ENCODE data around the gene PRKACB. TPM values are rescaled to one million over a fixed set of nuclear protein-coding genes. Genes with fewer than 3 reads are reported as not detected.

PRKACB gene
- total and polyA plus RNA-seq, 4 donors: 68.2 to 361 (median 186) TPM

GRCh38 chr1:84242641-84243040 is 98.6 kb downstream of the PRKACB start:
- H3K27me3 ChIP-seq (ENCODE audit: control insufficient read depth, insufficient read depth, low read length): no peaks in the 10 kb centered on the region
- no peak overlapping the region for H3K4me3 ChIP-seq (ENCODE audit: low read depth, low read length)
- no peak for DNase-seq (ENCODE audit: low read depth in 4 of 6, low spot score in 6 of 6)
- peaks cover 3% of the 10 kb centered on the region for H3K9me3 ChIP-seq (ENCODE audit: control insufficient read depth, insufficient read depth, low read length)
- H3K27ac ChIP-seq (ENCODE audit: low read depth, low read length): no peak overlapping the region
- no CpG with 5 or more reads among the region's 3 CpGs for WGBS (ENCODE audit: insufficient coverage)
- H3K4me1 ChIP-seq (ENCODE audit: control insufficient read depth, insufficient read depth, low read length): no peaks in the 10 kb centered on the region
- H3K36me3 ChIP-seq (ENCODE audit: control insufficient read depth, insufficient read depth, low read length): no peaks in the 10 kb centered on the region

DNA sequence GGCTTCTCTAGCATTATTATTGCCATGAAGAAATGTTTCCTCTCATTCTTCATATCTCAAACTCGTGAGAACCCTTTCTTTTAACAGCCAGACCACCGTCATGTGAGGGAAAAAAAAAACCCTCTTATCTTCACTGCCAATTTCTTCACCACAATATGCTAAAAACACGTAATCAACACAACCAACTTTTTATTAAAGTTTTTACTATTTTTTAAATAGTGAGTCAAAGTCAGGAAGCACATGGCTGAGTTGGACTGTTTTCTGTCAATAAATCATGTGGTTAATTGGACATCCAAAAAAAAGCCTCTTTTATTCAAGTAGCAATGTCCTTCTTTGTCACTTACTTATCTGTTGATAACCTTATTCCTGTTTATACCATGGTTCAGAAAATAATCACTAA is 101.5 kb downstream of the PRKACB start:
- Histone ChIP-seq H3K9me3 (ENCODE audit: control insufficient read depth, insufficient read depth, low read length) (peaks cover 5% of the 10 kb centered on the region), H3K27me3 (ENCODE audit: control insufficient read depth, insufficient read depth, low read length) (no peaks in the 10 kb centered on the region), H3K4me3 (ENCODE audit: low read depth, low read length) (no peak overlapping the region), H3K4me1 (ENCODE audit: control insufficient read depth, insufficient read depth, low read length) (no peaks in the 10 kb centered on the region), H3K36me3 (ENCODE audit: control insufficient read depth, insufficient read depth, low read length) (no peaks in the 10 kb centered on the region), H3K27ac (ENCODE audit: low read depth, low read length) (no peak overlapping the region)
- DNase-seq (ENCODE audit: low read depth in 4 of 6, low spot score in 6 of 6): no peak
- no CpG with 5 or more reads among the region's 3 CpGs for WGBS (ENCODE audit: insufficient coverage)

GRCh38 chr1:84246213-84246612 is 102.1 kb downstream of the PRKACB start:
- Histone ChIP-seq H3K4me3 (ENCODE audit: low read depth, low read length) (no peak overlapping the region), H3K9me3 (ENCODE audit: control insufficient read depth, insufficient read depth, low read length) (peaks cover 7% of the 10 kb centered on the region), H3K27ac (ENCODE audit: low read depth, low read length) (no peak overlapping the region), H3K36me3 (ENCODE audit: control insufficient read depth, insufficient read depth, low read length) (no peaks in the 10 kb centered on the region), H3K27me3 (ENCODE audit: control insufficient read depth, insufficient read depth, low read length) (no peaks in the 10 kb centered on the region), H3K4me1 (ENCODE audit: control insufficient read depth, insufficient read depth, low read length) (no peaks in the 10 kb centered on the region)
- no peak for DNase-seq (ENCODE audit: low read depth in 4 of 6, low spot score in 6 of 6)
- no CpG with 5 or more reads among the region's 4 CpGs for WGBS (ENCODE audit: insufficient coverage)

GRCh38 chr1:84247425-84248220 is 103.6 kb downstream of the PRKACB start:
- DNase-seq (ENCODE audit: low read depth in 4 of 6, low spot score in 6 of 6): no peak
- H3K36me3 ChIP-seq (ENCODE audit: control insufficient read depth, insufficient read depth, low read length): no peaks in the 10 kb centered on the region
- H3K9me3 ChIP-seq (ENCODE audit: control insufficient read depth, insufficient read depth, low read length): peaks cover 7% of the 10 kb centered on the region
- WGBS (ENCODE audit: insufficient coverage): 94% methylated on average over 6 of the region's 11 CpGs
- H3K4me3 ChIP-seq (ENCODE audit: low read depth, low read length): no peak overlapping the region
- H3K27me3 ChIP-seq (ENCODE audit: control insufficient read depth, insufficient read depth, low read length): no peaks in the 10 kb centered on the region
- no peaks in the 10 kb centered on the region for H3K4me1 ChIP-seq (ENCODE audit: control insufficient read depth, insufficient read depth, low read length)
- H3K27ac ChIP-seq (ENCODE audit: low read depth, low read length): no peak overlapping the region

- Histone ChIP-seq H3K4me1 (ENCODE audit: control insufficient read depth, insufficient read depth, low read length) (no peaks in the 10 kb centered on the region), H3K4me3 (ENCODE audit: low read depth, low read length) (no peak overlapping the region), H3K36me3 (ENCODE audit: control insufficient read depth, insufficient read depth, low read length) (no peaks in the 10 kb centered on the region), H3K27ac (ENCODE audit: low read depth, low read length) (no peak overlapping the region), H3K27me3 (ENCODE audit: control insufficient read depth, insufficient read depth, low read length) (no peaks in the 10 kb centered on the region), H3K9me3 (ENCODE audit: control insufficient read depth, insufficient read depth, low read length) (peaks cover 4% of the 10 kb centered on the region)
- DNase-seq (ENCODE audit: low read depth in 4 of 6, low spot score in 6 of 6): no peak
- WGBS (ENCODE audit: insufficient coverage): no CpG with 5 or more reads among the region's 2 CpGs
These were observed 106.6 kb downstream of the PRKACB start for GRCh38 chr1:84250668-84251067.

DNA sequence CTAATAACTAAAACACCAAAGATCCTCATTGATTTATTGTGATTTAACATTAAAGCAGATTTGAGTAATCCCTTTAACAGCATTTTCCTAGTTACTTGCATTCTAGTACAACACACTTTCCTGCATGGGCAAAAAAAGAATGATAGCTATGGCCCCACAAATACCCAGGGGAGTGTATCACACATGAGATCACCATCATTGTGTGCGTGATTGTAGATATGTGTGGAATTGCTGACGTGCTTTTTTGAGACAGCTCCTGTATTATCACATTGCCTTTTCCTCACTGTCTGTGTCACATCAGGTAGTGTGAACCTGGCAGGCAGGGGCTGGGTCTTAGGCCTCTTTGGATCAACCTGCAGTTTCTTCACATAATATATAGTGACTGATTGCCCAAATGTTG is 109.0 kb downstream of the PRKACB start:
- Histone ChIP-seq H3K9me3 (ENCODE audit: control insufficient read depth, insufficient read depth, low read length) (peaks cover 4% of the 10 kb centered on the region), H3K27ac (ENCODE audit: low read depth, low read length) (no peak overlapping the region), H3K4me1 (ENCODE audit: control insufficient read depth, insufficient read depth, low read length) (no peaks in the 10 kb centered on the region), H3K36me3 (ENCODE audit: control insufficient read depth, insufficient read depth, low read length) (no peaks in the 10 kb centered on the region), H3K4me3 (ENCODE audit: low read depth, low read length) (no peak overlapping the region), H3K27me3 (ENCODE audit: control insufficient read depth, insufficient read depth, low read length) (no peaks in the 10 kb centered on the region)
- no peak for DNase-seq (ENCODE audit: low read depth in 4 of 6, low spot score in 6 of 6)
- no CpG with 5 or more reads among the region's 2 CpGs for WGBS (ENCODE audit: insufficient coverage)

DNA sequence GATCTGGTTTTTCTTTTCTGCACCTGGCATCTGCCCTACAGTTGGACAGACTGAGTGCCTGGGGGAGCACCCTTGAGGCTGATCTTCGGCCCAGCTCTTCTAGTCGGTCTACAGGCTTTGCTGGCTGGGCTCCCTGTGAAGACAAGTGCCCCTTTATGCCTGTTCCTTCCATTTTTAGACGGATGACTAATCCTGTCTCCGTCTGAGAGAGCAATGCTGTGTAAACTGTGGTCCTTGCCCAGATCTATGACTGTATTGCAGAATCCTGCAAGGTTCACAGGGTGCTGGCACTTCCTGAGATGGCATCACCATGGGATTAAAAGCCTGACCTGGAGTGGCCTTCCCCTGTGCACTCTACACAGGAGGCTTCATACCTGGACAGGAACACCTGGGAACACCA is 109.8 kb downstream of the PRKACB start:
- Histone ChIP-seq H3K27ac (ENCODE audit: low read depth, low read length) (no peak overlapping the region), H3K9me3 (ENCODE audit: control insufficient read depth, insufficient read depth, low read length) (peaks cover 4% of the 10 kb centered on the region), H3K4me3 (ENCODE audit: low read depth, low read length) (no peak overlapping the region), H3K27me3 (ENCODE audit: control insufficient read depth, insufficient read depth, low read length) (no peaks in the 10 kb centered on the region), H3K4me1 (ENCODE audit: control insufficient read depth, insufficient read depth, low read length) (no peaks in the 10 kb centered on the region), H3K36me3 (ENCODE audit: control insufficient read depth, insufficient read depth, low read length) (no peaks in the 10 kb centered on the region)
- WGBS (ENCODE audit: insufficient coverage): 31% methylated on average over 4 of the region's 4 CpGs
- DNase-seq (ENCODE audit: low read depth in 4 of 6, low spot score in 6 of 6): peak in 1 of 6 donors; percentile 55

DNA sequence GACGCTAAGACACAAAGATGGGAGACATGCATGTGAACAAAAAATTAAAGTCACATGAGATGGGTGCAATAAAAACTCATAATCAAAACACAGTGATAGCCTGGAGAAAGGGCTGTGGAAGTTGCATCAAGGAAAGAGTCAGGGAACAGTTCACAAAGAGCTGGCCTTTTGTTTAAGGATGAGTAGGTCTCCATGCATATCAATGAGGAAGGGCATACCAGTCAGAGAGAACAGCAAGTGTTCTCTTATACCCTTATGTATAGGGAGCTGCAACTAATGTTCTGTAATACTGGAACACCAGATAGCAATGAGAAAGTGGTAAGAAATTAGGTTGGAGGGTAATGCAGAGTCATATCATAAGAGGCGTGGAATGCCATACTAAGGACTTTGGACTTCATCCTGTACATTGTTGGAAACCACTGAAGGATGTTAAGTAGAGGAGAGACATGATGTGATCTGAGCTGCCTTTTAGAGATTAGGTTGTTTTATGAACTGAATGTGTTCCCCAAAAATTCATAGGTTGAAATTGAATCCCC is 110.7 kb downstream of the PRKACB start:
- no peak overlapping the region for H3K27ac ChIP-seq (ENCODE audit: low read depth, low read length)
- H3K4me3 ChIP-seq (ENCODE audit: low read depth, low read length): no peak overlapping the region
- H3K4me1 ChIP-seq (ENCODE audit: control insufficient read depth, insufficient read depth, low read length): no peaks in the 10 kb centered on the region
- H3K36me3 ChIP-seq (ENCODE audit: control insufficient read depth, insufficient read depth, low read length): no peaks in the 10 kb centered on the region
- H3K9me3 ChIP-seq (ENCODE audit: control insufficient read depth, insufficient read depth, low read length): peaks cover 3% of the 10 kb centered on the region
- DNase-seq (ENCODE audit: low read depth in 4 of 6, low spot score in 6 of 6): no peak
- H3K27me3 ChIP-seq (ENCODE audit: control insufficient read depth, insufficient read depth, low read length): no peaks in the 10 kb centered on the region
- WGBS (ENCODE audit: insufficient coverage): 100% methylated on average over 1 of the region's 2 CpGs

- no peaks in the 10 kb centered on the region for H3K4me1 ChIP-seq (ENCODE audit: control insufficient read depth, insufficient read depth, low read length)
- no peaks in the 10 kb centered on the region for H3K36me3 ChIP-seq (ENCODE audit: control insufficient read depth, insufficient read depth, low read length)
- H3K9me3 ChIP-seq (ENCODE audit: control insufficient read depth, insufficient read depth, low read length): peaks cover 2% of the 10 kb centered on the region
- H3K4me3 ChIP-seq (ENCODE audit: low read depth, low read length): no peak overlapping the region
- DNase-seq (ENCODE audit: low read depth in 4 of 6, low spot score in 6 of 6): no peak
- no peak overlapping the region for H3K27ac ChIP-seq (ENCODE audit: low read depth, low read length)
- H3K27me3 ChIP-seq (ENCODE audit: control insufficient read depth, insufficient read depth, low read length): no peaks in the 10 kb centered on the region
These were observed 111.5 kb downstream of the PRKACB start for GRCh38 chr1:84255582-84255981.

DNA sequence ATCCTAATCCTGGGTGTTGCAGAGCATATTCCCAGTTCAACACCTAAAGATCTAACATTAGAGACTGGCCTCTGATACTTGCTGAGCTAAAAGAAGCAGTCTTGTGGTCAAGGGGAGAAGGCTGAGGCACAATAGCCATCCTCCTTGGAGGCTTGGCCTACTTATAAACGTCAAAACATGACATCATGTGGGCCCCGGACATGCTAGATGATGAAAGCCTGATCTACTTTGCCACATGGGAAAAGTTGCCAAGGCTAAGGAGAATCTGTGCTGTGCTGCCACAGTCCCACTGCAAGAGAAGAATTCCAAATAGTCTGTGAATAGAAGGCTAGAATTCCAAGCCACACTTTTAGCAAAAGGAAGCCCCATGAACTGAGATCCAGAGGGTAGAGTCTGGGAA is 113.5 kb downstream of the PRKACB start:
- Histone ChIP-seq H3K36me3 (ENCODE audit: control insufficient read depth, insufficient read depth, low read length) (no peaks in the 10 kb centered on the region), H3K27ac (ENCODE audit: low read depth, low read length) (no peak overlapping the region), H3K4me1 (ENCODE audit: control insufficient read depth, insufficient read depth, low read length) (no peaks in the 10 kb centered on the region), H3K4me3 (ENCODE audit: low read depth, low read length) (no peak overlapping the region), H3K9me3 (ENCODE audit: control insufficient read depth, insufficient read depth, low read length) (no peaks in the 10 kb centered on the region), H3K27me3 (ENCODE audit: control insufficient read depth, insufficient read depth, low read length) (no peaks in the 10 kb centered on the region)
- no peak for DNase-seq (ENCODE audit: low read depth in 4 of 6, low spot score in 6 of 6)
- WGBS (ENCODE audit: insufficient coverage): 50% methylated on average over 2 of the region's 2 CpGs

All from spinal cord (tissue), 10 donors.